GM19238 (cell line): Measurements from ENCODE around the gene ACVR2B.

Experiments
- DNase-seq: peaks from one replicate; pipeline ENCODE4 v3.0.0; 2011; ENCODE audit warnings: low spot score; ENCODE audit not compliant: insufficient read length

ACVR2B gene

DNA sequence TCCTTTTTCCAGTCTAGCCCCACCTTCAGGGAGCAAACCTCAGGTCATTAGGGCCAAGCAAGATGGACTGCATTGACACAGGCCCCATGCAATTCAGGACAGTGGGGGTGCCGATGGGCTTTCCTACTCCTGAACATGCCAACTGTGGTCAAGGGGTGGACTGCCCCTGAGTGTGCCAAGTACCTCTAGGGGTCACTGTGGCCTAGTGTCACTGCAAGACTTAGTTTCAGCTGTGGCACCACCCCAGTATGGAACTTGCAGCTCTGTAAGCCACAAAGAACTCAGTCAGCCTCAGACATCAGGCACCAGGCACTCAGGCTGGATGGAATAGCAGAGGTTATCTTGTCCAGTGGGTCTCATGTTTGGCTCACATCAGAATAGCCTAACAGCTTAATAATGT lies 74.8 kb downstream of the ACVR2B start:
- DNase-seq: no peak

DNA sequence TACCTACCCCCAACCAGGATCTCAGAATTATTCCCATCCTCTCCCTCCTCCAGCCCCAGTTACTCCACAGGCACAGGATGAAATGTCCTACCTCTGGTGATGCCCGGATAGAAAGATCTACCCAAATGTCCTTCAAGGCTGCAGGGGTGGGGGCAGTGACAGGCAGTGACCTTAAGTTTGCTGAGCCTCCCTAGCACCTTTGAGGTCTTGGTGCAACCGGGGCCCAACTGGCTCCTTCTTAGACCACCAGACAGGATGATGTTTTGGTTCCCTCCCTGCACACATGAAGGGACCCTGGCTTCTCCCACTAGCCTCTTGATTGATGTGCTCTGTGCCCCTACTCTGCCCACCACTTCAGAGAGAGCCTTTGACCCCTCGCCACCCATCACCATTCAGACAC lies 78.8 kb downstream of the ACVR2B start:
- no peak for DNase-seq

DNA sequence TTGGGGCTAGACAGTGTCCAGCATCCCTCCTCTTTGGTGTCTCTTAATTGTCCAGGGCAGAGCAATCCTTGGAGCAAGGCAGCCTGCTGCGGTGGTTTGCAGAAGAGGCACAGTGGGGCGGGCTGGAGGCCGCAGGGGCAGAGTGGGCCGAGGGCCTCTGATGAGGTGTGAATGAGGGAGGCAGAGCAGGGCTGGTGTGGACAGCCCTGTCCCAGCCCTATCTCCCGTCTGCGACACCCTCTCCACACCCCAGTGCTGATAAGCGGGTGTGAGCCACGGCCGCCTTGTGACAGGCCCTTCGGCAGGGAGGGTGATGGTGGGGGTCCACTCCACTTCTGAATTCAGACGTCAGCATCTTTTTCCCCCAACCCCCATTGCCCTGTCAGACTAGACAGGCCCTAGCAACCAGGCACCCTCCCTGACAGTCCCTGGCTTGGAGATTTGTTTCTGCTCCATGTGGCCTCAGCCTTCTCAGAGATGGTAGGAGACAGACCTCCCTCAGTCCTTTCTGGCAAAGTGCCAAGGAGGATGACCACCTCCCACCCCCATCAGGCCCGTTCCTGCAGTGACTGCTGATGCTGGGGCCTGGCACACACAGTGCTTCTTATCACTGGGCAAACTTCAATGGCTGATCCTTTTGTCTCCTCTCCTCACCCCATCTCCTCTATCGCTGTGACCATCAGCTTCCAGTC lies 79.7 kb downstream of the ACVR2B start:
- DNase-seq: no peak

DNA sequence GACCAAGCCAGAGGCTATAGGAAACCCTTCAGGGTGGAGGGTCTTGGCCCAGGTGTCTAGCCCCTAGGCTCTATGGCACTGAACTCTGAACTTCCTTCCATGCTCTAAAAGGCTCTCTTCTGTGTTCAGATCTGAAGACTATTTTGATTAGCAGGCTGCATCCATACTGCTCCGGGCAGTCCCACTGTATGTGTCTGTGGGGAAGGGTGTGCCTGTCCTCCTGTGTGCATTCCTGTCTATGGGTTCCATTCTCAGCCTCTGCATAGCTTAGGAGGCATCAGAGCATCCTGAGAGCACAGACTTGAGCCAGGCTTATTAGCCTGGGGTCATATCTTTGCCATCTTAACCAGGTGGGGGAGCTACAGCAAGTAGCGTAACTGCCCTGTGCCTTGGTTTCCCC lies 80.5 kb downstream of the ACVR2B start:
- DNase-seq: no peak

DNA sequence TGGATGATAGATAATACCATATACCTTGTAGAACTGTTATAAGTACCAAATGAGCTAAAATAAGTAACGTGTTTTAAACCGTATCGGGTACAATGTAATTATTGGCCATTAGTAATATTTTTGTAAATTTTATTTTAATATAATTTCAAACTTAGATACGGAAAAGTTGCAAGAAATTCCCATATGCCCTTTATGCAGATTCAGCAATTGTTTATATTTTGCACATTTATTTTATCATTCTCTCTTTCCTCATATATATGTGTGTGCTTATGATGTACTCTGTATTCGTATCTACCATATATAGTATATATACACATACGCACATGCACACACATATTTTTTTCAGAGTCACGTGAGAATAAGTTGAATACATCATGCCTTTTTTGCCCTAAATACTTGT lies 80.9 kb downstream of the ACVR2B start:
- DNase-seq: no peak

DNA sequence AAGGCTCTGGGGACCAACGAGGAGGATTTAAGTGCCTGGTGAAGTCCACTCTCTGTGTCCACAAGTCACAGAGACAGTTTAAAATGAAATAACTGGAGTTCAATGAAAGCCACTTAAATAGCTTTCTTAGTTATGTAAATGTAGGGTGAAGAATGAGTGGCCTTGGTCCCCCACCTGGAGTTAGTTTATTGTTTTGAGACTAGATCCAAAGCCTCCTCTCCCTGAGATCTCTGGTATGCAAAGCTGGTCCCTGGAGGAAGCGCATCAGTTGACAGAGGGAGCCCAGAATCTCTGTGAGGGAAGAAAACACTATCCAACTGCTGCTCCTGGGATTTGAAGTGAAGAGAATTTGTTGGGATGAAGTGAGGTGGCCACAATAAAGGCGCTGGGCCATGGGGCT lies 83.0 kb downstream of the ACVR2B start:
- DNase-seq: no peak

DNA sequence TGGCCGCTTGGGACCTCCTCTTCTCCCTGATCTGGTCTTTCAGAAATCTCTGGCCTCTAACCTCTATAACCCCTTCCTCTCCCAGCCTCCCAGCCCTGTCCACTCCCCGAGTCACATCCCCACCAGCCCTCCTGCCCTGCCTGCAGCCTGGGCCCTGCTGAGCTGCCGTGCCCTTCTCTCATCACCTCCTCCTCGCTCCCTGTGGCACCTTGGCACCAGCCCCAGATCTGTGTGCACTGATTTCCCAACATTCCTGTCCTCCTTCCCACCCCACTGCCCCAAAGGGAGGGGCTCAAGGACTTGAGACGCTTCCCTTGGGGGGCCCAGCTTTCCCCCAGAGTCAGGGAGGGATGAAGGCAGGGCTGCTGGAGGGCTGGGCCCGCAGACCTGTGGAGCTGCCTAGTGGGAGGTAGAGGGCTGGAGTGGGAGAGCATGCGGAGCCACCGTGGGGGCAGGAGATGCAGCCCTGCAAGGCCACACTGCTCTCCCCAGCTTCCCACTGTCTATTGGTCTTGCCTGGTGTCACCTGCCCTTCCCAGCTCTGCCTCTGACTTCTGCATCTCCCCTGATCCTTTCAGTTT lies 85.2 kb downstream of the ACVR2B start:
- DNase-seq: no peak

DNA sequence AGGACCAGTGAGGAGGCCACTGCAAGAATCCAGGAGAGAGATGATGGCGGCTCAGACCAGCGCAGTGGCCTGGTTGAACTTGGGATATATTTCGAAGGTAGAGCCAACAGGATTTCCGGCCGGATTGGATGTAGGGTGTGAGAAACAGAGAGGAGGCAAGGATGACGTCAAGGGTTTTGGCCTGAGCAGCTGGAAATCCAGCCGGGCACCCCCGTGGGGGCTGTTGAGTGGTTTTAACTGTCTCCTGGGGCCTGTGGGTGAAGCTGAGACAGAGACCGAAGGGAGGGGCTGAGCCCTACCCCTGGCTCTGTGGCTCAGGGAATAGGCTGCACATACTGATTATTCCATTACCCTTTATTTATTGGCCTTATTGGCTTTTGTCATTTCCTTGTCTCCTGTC lies 88.1 kb downstream of the ACVR2B start:
- no peak for DNase-seq
